Stimulated activated CD4-positive, alpha-beta T cell treated with anti-CD3 and anti-CD28 coated beads, Interleukin-1b, Interleukin-23, amount 100 ng/mL, for 24 hours (primary cell): ENCODE measurements around the gene TM9SF1.
A peak's percentile ranks its signal among the peaks of the same experiment; 100 is the strongest.

Experiments
- DNase-seq, 4 experiments: peaks; one replicate each; pipeline ENCODE4 v3.0.0-alpha.2; 2020; ENCODE audit warnings: low read depth in 4 of 4, low spot score in 1 of 4

TM9SF1 gene

GRCh38 chr14:24195186-24196070 lies at the start of gene TM9SF1:
Gene TM9SF1 (minus strand): TSS chr14:24195441. CDS start chr14:24195019, 422 bp downstream.
- DNase-seq = peak; percentile 63 to 78 (median 76)

- DNase-seq = no peak
Observed at GRCh38 chr14:24243336-24243836, 48.1 kb upstream of the TM9SF1 start.

DNA sequence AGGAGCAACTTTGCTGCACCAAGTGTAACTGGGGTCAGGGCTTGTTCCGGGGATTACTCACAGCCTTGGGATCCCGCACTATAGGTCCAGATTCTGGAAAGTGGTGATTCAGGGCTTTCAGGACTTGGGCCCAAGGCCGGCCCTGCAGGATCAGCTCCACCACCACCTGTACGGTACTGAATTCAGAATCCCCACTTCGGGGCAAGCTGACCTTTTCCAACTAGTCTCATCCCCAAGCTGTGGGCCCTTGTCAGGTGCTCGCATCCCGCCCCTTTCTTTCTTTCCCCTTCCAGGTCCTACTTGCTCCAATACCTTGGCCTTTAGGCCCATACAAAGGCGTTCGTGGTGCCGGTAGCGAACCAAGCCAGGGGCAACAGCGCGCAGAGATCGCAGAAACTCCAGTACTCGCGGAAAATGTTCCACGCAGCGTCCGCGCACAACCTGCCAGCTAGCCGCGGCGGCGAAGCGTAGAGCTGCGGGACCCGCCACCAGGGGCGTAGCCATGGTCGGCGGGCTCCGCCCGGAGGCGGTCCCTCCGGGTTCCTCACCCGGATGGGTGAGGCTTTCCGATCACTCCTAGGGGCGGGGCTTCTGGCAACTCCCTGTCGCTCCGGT lies 46.7 kb upstream of the TM9SF1 start:
- DNase-seq = peak; percentile 86 to 94 (median 88)

DNA sequence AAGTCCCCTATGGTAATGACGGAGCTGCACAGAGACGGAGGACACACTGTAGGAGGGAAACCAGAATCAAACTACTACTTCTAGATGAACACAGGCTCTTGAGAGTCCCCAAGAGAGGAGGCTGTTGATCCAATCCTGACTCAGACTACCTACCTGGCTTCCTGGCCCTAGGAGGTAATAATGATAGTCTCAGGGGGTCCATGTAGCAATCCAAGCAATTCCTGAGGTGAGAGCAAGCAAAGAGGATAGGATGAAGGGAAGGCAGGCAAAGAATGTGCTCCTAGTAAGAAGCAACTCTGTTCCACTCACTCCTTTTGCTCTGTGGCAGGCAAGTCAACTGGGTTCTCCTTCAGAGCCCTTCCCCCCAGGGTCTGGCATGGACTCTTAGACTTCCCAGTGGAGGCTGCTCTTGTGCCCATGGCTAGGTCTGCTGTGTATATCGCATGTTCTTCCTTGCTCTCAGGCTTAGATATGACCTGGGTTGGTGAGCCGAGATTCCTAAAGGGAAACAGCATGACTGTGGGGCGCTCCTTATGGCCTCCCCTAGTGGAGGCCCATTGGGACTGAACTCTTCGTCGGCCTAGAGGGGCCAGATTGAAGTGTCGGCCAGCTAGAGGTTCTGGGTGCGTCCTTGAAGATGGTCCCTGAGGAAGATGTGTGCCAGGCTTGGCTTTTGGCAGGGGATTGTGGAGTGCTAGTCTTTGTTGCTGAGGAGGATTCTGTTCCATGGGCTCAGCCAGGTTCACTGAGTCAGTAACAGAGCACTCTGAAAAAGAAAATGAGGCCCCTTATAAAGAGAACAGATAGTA lies 45.1 kb upstream of the TM9SF1 start:
- no peak for DNase-seq

DNA sequence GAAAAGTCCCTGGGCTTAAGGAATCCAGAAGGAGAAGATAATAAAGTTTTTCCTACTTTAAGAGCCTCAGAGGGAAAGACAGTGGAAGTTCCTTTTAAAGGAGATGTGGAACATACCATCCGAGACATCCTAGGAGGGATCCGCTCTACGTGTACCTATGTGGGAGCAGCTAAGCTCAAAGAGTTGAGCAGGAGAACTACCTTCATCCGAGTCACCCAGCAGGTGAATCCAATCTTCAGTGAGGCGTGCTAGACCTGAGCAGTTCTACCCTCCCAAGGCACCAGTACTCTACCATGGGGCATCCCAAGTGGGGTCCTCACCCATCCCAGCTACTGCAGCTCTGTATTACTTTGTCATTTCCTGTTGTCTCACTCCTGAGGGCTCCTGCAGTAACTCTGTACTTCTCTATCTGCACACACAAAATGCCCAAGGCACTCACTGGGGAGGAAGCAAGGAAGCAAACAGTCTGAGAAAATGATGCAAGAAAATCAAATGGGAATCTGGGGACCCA lies 43.3 kb upstream of the TM9SF1 start:
- DNase-seq = no peak

- DNase-seq = no peak
Observed at GRCh38 chr14:24238123-24238522, 42.9 kb upstream of the TM9SF1 start.

- no peak for DNase-seq
Observed at GRCh38 chr14:24237463-24237955, 42.3 kb upstream of the TM9SF1 start.

DNA sequence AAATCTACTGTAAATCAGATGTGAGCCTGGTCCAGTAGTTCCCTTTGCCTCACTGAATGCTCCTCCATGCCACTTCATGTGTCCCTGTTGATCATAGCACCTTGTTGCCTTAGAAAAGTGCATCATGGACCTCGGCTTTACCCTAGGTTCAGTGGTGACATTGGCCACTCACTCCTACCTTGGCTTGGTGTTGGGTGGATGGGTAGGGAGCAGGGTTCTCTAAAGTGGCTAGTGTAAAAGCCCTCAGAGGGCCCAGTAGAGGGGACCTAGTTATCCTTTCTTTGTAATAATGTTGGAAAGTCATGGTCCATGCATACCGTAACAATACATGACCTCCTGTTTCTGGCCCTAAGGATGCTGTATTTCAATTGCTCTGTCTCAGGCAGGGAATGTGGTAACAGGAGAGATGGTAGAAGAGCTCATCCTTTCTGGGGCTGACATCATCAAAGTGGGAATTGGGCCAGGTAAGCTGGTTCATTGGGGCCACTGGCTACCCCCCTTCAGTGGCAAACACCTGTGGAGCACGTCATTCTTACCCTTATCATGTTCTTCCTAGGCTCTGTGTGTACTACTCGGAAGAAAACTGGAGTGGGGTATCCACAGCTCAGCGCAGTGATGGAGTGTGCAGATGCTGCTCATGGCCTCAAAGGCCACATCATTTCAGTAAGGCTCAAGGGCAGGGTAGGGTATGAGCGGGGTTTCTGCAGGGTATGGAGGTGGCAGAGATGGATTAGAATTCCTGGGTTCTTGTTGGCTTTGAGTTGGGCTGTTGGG lies 41.6 kb upstream of the TM9SF1 start:
- no peak for DNase-seq

- no peak for DNase-seq
Observed at GRCh38 chr14:24235804-24236688, 40.8 kb upstream of the TM9SF1 start.

DNA sequence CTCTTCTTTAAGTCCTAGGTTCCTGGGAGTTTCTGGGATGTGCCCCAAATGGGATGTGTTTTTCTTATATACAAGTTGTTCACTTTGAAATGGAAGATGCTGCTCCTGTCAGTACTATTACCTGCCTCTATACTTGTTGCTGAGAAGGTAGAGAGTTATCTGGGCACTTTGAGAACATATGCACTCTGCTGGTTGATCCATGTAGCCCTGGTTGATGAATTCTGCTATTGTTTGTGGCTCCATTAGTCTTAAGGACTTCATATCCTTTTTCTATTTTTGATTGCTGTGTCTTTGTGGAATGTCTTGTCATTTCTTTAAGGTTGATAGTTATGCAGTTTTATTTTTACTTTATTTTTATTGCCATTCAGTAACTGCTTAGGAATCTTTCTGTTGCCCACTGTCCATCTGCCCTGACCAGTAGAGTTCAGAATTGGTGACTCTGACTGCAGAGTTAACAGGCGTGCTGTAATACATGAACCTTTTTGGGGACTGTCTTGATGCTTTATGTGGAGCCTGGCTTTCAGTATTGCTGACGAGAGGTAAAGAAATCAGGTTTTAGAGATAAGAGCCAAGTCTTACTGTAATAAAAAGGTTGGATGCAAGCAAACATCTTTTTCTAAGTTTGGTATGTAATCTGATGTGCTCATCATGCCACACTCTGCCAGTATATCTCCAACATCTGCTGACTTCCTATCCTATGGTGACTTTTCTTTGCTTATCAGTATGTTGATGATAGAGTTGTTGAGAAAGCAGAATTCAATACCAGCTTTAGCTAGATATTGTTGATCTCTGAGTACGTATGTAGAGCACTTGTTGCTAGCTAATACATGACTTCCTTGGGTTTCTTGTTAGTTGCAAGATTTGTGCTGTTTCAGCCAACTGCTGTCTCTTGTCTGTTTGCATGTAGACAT lies 39.1 kb upstream of the TM9SF1 start:
- no peak for DNase-seq

GRCh38 chr14:24233538-24233866 lies 38.3 kb upstream of the TM9SF1 start:
- no peak for DNase-seq

DNA sequence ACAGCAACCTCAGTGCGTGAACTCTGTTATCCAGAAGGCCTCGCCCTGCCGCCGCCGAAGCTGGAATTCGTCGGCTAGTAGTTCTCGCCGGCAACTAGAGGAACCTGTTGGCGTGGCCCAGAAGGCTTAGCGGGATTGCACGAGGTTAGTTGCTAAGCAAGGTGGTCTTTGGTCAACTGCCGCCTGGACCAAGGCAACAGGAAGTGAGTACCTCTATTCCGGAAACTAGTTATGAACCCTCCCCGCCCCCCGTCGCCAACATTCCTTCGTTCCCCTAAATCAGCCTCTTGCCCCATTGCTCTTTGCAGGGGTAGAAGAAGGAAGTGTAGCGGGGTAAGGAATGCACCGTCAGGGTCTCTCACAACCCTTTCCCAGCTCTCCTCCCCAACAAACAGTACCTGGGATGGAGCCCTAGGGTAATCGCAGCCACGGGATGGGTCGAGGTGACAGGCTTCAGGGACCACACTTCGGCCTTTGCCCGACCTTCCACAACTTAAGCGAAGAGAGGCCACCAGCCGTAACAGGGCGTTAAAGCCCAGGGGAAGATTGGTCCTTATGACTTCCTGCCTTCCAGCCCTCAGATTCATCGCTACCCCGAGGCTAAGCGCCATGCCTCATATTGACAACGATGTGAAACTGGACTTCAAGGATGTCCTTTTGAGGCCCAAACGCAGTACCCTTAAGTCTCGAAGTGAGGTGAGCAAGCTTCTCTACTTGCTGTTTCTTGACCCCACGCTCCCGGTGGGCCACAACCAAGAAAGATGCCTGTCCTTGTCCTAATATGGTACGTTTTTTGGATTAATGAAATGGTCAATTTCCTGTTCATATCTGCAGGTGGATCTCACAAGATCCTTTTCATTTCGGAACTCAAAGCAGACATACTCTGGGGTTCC lies 37.6 kb upstream of the TM9SF1 start, which contains the start of gene GMPR2:
TSS of gene GMPR2 (plus strand) at position 285 of the 893 bp plus-strand sequence. CDS start at position 610, 325 bp downstream.
- DNase-seq = peak in 1 of 4 experiments; percentile 54

DNA sequence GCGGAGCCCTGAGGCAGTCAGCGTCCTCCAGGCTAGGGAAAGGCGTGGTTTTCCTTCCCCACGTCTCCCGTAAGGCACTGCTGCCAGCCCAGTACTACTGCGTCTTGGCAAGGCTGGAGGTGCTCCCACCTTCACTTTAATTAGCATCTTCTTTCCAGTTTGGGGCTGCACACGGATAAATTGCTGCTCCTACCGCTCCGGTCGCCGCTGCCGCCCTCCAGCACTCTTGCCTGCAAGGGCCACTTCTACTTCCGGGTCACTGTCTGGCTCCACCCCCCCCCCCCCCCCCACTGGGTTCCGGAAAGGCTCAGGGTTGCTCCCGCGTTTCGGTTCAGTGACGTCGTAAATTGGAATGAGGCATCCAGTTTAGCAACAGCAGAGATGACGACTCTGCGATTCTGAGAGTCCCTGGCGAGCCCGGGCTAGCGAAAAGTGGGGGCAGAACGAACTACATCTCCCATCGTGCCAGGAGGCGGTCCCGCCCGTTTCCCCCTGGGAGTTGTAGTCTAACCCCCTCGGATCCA lies 36.9 kb upstream of the TM9SF1 start, which contains the start of gene NEDD8:
TSS of gene NEDD8 (minus strand) at position 247 of the 524 bp plus-strand sequence. CDS start at position 147, 100 bp downstream.
- DNase-seq = peak; percentile 70 to 90 (median 82)

DNA sequence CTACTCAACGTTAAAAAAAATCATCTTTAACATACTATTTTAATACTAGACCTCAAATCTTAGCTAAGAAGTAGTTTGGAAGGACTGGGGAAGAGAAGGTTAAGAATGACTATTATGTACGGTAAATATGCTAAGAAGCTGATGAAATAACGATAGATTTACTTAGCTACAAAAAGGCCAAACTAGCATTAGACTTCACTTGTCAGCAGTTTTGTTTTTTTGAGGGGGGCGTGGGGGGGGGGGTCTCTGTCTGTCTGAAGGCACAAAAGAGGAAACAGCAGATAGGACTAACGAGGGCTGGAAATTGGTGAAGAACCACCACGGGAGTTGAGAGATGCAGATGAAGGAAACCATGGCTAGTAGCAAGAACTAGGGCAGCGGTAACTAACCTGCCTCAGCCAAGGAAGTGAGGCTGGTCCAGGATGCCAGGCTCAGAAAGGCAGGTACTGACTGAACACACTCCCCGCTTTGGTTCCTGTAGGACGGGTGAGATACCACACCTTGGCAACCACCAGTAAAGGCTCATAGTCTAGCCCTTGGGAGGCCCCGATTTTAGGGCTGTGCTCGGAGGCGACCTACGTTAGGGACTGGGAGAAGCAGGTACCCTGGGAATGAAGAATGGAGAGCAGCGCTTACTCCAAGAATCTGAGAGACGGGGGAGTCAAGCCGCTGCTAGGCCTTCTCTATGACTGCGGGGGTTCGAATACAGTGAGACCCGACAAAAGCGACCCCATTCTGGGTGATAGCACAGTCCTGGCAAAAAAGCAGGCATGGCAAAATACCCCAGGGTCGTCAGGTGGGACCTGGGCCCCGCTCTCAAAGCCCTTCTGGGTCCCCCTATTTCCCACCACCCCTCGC lies 36.3 kb upstream of the TM9SF1 start:
- no peak for DNase-seq

DNA sequence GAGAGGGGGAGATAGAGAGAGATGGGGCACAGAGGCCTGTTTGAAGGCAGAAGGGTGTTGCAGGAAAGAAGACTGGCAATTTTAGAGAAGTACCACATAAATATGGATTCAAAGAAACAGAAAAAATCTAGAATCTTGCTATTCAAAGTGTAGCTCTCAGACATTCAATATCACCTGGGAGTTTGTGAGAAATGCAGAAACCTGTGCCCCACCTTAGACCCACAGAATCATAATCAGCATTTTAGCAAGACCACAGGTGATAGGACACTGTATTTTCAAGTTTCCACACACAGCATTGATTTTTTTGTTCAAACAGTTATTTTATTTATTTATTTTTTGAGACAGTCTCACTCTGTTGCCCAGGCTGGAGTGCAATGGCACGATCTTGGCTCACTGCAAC lies 33.7 kb upstream of the TM9SF1 start:
- no peak for DNase-seq

GRCh38 chr14:24226473-24226872 lies 31.2 kb upstream of the TM9SF1 start:
- no peak for DNase-seq
